Activated naive CD4-positive, alpha-beta T cell treated with anti-CD3 and anti-CD28 coated beads, Interleukin-2, amount 50 U/mL, for 24 hours (primary cell): ENCODE results near the gene FUT2.

Experiments
- H3K27ac Mint-ChIP-seq: one replicate; pipeline ENCODE4 v1.8.0; 2021; ENCODE audit warnings: mild to moderate bottlenecking, mixed read lengths
- H3K27me3 Mint-ChIP-seq: one replicate; pipeline ENCODE4 v1.8.0; 2021; ENCODE audit warnings: mixed read lengths
- H3K36me3 Mint-ChIP-seq: one replicate; pipeline ENCODE4 v1.8.0; 2021; ENCODE audit warnings: mixed read lengths
- H3K4me1 Mint-ChIP-seq: one replicate; pipeline ENCODE4 v1.8.0; 2021; ENCODE audit warnings: mixed read lengths
- H3K4me3 Mint-ChIP-seq: one replicate; pipeline ENCODE4 v1.8.0; 2021; ENCODE audit warnings: mild to moderate bottlenecking, mixed read lengths
- H3K9me3 Mint-ChIP-seq: one replicate; pipeline ENCODE4 v1.8.0; 2021; ENCODE audit warnings: mixed read lengths

FUT2 gene

GRCh38 chr19:48726556-48726955 lies 30.8 kb downstream of the FUT2 start:
- Mint-ChIP-seq H3K9me3 (peaks cover 11% of the 10 kb centered on the region), H3K27me3 (no peaks in the 10 kb centered on the region), H3K4me3 (peak overlapping the region; percentile 15), H3K4me1 (peaks cover 21% of the 10 kb centered on the region), H3K36me3 (peaks cover 7% of the 10 kb centered on the region), H3K27ac (peak overlapping the region; percentile 43)

GRCh38 chr19:48728911-48729664 lies 33.3 kb downstream of the FUT2 start:
- Mint-ChIP-seq H3K27ac (no peak overlapping the region), H3K4me1 (peaks cover 21% of the 10 kb centered on the region), H3K27me3 (no peaks in the 10 kb centered on the region), H3K9me3 (peaks cover 11% of the 10 kb centered on the region), H3K36me3 (peaks cover 7% of the 10 kb centered on the region), H3K4me3 (no peak overlapping the region)

DNA sequence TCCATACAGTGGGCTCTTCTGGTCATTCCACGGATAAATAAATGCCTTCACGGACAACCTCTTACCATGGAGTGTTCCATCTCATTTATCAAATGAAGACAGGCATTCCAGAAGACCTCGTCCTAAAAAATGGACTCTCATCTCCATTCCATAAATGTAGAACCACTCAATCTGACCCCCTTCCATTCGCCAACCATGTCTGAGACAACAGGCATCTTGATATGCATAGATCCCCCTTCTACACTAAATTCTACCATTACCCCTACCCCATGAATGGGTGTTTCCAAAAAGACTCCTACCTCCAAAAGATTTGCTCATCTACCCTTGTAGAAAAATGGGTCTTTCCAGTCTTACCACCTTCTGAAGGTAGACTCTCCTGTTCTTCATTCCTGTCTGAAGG lies 35.7 kb downstream of the FUT2 start:
- Mint-ChIP-seq H3K36me3 (peaks cover 2% of the 10 kb centered on the region), H3K9me3 (no peaks in the 10 kb centered on the region), H3K27me3 (no peaks in the 10 kb centered on the region), H3K4me3 (no peak overlapping the region), H3K27ac (no peak overlapping the region), H3K4me1 (peaks cover 6% of the 10 kb centered on the region)

GRCh38 chr19:48734625-48735024 lies 38.9 kb downstream of the FUT2 start:
- Mint-ChIP-seq H3K4me1 (no peaks in the 10 kb centered on the region), H3K27me3 (no peaks in the 10 kb centered on the region), H3K36me3 (no peaks in the 10 kb centered on the region), H3K4me3 (no peak overlapping the region), H3K9me3 (no peaks in the 10 kb centered on the region), H3K27ac (peak overlapping the region; percentile 52)

- Mint-ChIP-seq H3K27ac (peak overlapping the region; percentile 52), H3K4me3 (no peak overlapping the region), H3K36me3 (no peaks in the 10 kb centered on the region), H3K27me3 (no peaks in the 10 kb centered on the region), H3K9me3 (no peaks in the 10 kb centered on the region), H3K4me1 (peaks cover 3% of the 10 kb centered on the region)
Observed at GRCh38 chr19:48735031-48735615, 39.4 kb downstream of the FUT2 start.

DNA sequence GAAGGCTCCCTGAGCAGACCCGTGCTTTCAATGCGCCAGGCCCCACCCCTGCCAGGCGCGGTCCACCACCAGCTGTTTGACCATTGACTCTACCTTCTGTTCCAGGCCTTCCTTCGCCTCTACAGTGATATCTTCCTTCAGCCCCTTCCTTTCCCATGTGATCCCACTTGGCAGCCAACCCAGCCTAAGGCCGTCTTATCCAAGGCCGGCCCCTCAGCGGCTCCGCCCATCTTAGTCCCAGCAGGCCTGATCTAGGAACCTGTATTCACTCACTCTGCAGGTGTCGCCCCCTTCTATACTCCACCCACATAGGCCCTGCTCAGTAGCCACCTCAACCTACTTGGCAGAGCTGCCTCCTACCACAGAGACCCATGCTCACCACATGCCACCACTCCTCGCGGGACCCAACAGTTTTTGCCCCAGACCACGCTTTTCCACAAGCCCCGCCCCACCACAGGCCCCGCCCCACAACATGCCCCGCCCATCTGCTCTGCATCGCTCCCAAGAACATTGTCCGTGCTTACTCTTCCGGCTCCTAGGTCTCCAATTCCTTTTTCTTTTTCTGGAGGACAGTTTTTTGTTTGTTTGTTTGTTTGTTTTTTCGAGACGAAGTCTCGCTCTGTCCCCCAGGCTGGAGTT lies 41.7 kb downstream of the FUT2 start:
- Mint-ChIP-seq H3K36me3 (no peaks in the 10 kb centered on the region), H3K27ac (peak overlapping the region; percentile 65), H3K9me3 (no peaks in the 10 kb centered on the region), H3K4me3 (no peak overlapping the region), H3K27me3 (no peaks in the 10 kb centered on the region), H3K4me1 (peaks cover 9% of the 10 kb centered on the region)

GRCh38 chr19:48738557-48739403 lies 43.0 kb downstream of the FUT2 start:
- Mint-ChIP-seq H3K4me3 (peak overlapping the region; percentile 68), H3K27ac (peak overlapping the region; percentile 51), H3K36me3 (no peaks in the 10 kb centered on the region), H3K4me1 (peaks cover 9% of the 10 kb centered on the region), H3K27me3 (no peaks in the 10 kb centered on the region), H3K9me3 (no peaks in the 10 kb centered on the region)

DNA sequence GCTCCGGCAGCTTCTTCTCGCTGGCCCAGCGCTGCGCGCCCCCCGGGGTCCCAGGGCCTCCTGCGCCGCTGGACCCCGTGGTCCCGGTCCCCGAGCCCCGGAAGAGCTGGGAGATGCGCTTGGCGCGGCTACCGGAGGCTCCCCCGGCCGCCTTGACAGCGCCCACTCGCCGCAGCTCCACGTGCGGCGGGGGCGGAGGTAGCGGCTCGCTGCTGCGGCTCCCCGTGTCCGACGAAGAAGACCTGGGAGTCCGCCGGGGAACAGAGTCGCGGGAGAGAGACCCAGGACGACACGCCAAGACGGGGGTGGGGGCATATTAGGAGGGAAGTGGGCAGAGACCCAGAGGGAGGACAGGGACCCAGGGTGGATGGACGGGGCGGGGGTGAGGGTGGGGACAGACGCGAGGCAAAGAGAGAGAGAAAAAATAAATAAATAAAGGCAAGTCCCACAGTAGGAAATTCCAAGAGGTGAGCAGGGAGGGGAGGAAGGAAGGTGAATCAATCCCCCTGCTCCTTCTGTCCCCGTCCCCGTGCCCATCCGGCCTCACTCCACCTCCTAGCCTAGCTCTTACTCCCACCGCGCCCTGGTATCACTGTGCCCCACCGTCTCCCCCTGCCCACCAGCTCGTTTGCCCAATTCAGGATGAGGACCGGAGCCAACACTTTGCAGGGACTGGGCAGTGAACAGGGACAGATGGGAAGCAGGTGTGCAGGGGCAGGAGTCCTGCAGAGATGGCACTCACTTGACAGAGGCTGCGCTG lies 43.8 kb downstream of the FUT2 start:
- H3K4me1 Mint-ChIP-seq: peaks cover 9% of the 10 kb centered on the region
- no peak overlapping the region for H3K27ac Mint-ChIP-seq
- no peak overlapping the region for H3K4me3 Mint-ChIP-seq
- no peaks in the 10 kb centered on the region for H3K9me3 Mint-ChIP-seq
- no peaks in the 10 kb centered on the region for H3K36me3 Mint-ChIP-seq
- peaks cover 2% of the 10 kb centered on the region for H3K27me3 Mint-ChIP-seq

DNA sequence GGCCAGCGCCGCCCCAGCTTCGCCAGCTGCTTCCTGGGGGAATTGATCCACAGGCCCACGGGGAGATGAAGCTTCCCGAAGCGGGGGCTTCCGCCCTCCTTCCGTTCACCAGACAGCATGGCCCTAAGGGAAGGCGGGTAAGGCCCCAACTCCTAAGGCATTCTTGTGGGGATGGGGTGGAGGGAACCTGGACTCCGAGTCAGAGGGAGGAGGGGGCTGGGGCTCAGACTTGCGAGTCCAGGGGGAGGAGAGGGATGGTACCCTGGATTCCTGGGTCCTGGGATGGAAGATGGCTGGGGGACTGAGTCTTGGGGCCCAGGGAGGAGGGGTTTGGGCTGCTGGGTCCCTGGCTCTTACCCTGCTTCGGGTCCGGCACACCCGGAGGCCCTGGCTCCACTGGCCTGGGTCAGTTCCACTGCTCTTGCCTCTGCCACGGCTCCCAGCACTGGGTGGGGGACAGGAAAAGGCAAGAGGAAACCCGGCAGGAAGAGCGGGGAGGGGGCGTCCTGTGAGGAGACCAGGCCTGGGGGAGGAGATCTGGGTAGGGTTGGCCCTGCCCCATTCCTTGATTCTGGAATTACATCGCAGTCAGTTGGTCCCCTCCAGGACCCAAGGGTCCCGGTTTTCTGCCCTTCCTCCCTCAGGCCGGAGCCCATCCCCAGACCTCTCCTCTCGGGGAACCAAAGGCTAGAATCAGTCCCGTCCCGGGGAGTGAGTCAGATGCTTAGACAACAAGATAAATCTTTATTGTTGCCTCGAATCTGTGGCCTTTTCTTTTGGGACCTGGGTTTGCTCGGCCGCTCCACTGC lies 44.6 kb downstream of the FUT2 start, which contains the start of gene RASIP1:
Gene RASIP1 (minus strand): TSS at position 447 of the 809 bp plus-strand sequence. CDS start 328 bp downstream, at position 119.
- peaks cover 9% of the 10 kb centered on the region for H3K4me1 Mint-ChIP-seq
- H3K36me3 Mint-ChIP-seq: no peaks in the 10 kb centered on the region
- H3K27ac Mint-ChIP-seq: no peak within 1 kb of the TSS
- no peaks in the 10 kb centered on the region for H3K9me3 Mint-ChIP-seq
- H3K4me3 Mint-ChIP-seq: no peak within 1 kb of the TSS
- peaks cover 4% of the 10 kb centered on the region for H3K27me3 Mint-ChIP-seq

- Mint-ChIP-seq H3K4me1 (peaks cover 15% of the 10 kb centered on the region), H3K27me3 (peaks cover 10% of the 10 kb centered on the region), H3K27ac (no peak overlapping the region), H3K4me3 (no peak overlapping the region), H3K36me3 (no peaks in the 10 kb centered on the region), H3K9me3 (no peaks in the 10 kb centered on the region)
Observed at GRCh38 chr19:48741129-48741999, 45.6 kb downstream of the FUT2 start.

DNA sequence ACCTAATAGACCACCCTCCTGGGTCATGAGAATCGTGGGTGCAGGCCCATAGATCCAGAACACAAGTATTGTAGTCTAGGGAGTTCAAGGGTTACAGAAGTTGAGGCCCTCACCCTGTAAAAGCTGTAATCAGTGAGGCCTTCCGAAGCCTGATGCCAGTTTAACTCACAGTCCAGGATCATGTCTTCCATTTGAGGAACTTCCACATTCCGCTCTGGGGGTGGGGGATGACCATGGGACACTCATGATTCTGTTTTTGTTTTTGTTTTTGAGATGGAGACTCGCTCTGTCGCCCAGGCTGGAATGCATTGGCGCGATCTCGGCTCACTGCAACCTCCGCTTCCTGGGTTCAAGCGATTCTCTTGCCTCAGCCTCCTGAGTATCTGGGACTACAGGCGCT lies 46.3 kb downstream of the FUT2 start:
- H3K27me3 Mint-ChIP-seq: peaks cover 10% of the 10 kb centered on the region
- H3K4me3 Mint-ChIP-seq: no peak overlapping the region
- peaks cover 15% of the 10 kb centered on the region for H3K4me1 Mint-ChIP-seq
- no peaks in the 10 kb centered on the region for H3K36me3 Mint-ChIP-seq
- no peaks in the 10 kb centered on the region for H3K9me3 Mint-ChIP-seq
- no peak overlapping the region for H3K27ac Mint-ChIP-seq

GRCh38 chr19:48745208-48745995 lies 49.6 kb downstream of the FUT2 start:
- no peak overlapping the region for H3K4me3 Mint-ChIP-seq
- H3K27me3 Mint-ChIP-seq: peaks cover 10% of the 10 kb centered on the region
- H3K27ac Mint-ChIP-seq: no peak overlapping the region
- H3K4me1 Mint-ChIP-seq: peaks cover 12% of the 10 kb centered on the region
- H3K9me3 Mint-ChIP-seq: no peaks in the 10 kb centered on the region
- H3K36me3 Mint-ChIP-seq: no peaks in the 10 kb centered on the region

- Mint-ChIP-seq H3K4me3 (no peak overlapping the region), H3K4me1 (peaks cover 11% of the 10 kb centered on the region), H3K36me3 (no peaks in the 10 kb centered on the region), H3K27ac (peak overlapping the region; percentile 19), H3K27me3 (peaks cover 10% of the 10 kb centered on the region), H3K9me3 (no peaks in the 10 kb centered on the region)
Observed at GRCh38 chr19:48746110-48746509, 50.3 kb downstream of the FUT2 start.
